ENCODE measurements around the gene PYGL.

PYGL gene

DNA sequence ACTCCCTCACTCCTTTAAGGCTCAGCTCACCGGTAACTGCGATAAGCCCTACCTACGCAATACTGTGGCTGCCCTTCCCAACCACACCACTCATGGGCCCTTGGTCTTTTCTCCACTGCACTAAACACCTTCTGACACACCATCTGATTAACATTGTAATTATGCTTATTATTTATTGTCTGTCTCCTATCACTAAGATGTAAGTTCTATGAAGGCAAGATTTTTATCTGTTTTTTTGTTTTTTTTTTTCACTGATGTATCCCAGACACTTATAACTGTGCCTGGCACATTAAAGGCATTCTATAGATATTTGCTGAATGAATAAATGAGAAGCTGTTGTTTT is 34.2 kb upstream of the PYGL start:
- Histone ChIP-seq H3K4me1 (ENCODE audit: control insufficient read depth, low read length) (peaks cover 15% of the 10 kb centered on the region), H3K36me3 (ENCODE audit: control insufficient read depth, low read length) (no peaks in the 10 kb centered on the region), H3F3A (ENCODE audit: control insufficient read depth, insufficient read depth) (no peaks in the 10 kb centered on the region), H4K20me1 (ENCODE audit: control insufficient read depth, insufficient read depth, low read depth, low read length) (no peaks in the 10 kb centered on the region), H3K79me2 (ENCODE audit: control insufficient read depth, low read length) (no peaks in the 10 kb centered on the region), H3K27me3 (ENCODE audit: control insufficient read depth, low read length) (no peaks in the 10 kb centered on the region), H3K4me2 (ENCODE audit: low read length) (no peak overlapping the region), H3K4me3 (ENCODE audit: low read length) (no peak overlapping the region), H3K9me2 (replicated peaks; ENCODE audit: control insufficient read depth, low read length) (no peaks in the 10 kb centered on the region), H3K27ac (ENCODE audit: low read depth, low read length) (no peak overlapping the region), H3K9me3 (ENCODE audit: control insufficient read depth, insufficient read depth, low read length) (no peaks in the 10 kb centered on the region)
- TF ChIP-seq, protein P1, sequence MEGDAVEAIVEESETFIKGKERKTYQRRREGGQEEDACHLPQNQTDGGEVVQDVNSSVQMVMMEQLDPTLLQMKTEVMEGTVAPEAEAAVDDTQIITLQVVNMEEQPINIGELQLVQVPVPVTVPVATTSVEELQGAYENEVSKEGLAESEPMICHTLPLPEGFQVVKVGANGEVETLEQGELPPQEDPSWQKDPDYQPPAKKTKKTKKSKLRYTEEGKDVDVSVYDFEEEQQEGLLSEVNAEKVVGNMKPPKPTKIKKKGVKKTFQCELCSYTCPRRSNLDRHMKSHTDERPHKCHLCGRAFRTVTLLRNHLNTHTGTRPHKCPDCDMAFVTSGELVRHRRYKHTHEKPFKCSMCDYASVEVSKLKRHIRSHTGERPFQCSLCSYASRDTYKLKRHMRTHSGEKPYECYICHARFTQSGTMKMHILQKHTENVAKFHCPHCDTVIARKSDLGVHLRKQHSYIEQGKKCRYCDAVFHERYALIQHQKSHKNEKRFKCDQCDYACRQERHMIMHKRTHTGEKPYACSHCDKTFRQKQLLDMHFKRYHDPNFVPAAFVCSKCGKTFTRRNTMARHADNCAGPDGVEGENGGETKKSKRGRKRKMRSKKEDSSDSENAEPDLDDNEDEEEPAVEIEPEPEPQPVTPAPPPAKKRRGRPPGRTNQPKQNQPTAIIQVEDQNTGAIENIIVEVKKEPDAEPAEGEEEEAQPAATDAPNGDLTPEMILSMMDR (IDR thresholded peaks at IDR 0.05; ENCODE audit: low read depth, low read length, poor library complexity, severe bottlenecking), result no peak
- no peak for TF ChIP-seq EZH2phosphoT487 (IDR thresholded peaks at IDR 0.05; ENCODE audit: borderline replicate concordance, low read length)

DNA sequence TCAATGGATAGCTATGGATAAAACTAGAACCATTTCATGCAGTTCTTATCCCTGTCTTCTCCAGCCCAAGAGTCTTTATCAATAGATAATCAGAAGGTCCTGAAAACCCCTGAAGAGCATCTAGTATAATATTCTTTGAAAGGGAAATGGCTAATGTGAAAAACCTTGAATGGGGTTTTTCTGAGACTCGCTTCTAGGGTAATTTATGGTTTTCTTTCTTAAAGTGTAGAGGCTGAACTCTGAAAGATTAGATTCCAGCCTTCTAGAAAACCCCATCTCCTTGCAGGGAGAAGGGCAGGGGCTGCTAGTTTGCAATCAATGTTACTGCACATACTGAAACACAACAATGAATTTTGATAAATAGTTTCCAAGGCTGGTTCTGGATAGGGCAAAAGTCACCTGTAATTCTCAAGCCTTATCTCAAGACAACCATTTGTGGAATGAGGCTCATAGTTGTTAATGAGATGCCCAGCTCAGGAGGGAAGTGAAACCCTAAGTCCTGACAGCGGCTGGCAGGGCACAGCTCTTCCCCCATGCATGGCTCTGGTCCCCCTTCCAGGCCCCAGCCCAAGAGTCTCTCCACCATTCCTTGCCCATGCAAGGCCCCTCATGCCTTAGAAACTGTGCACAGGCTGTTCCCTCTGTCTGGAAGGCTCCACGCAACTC is 33.7 kb upstream of the PYGL start:
- Histone ChIP-seq H3F3A (ENCODE audit: control insufficient read depth, insufficient read depth) (no peaks in the 10 kb centered on the region), H3K36me3 (ENCODE audit: control insufficient read depth, low read length) (no peaks in the 10 kb centered on the region), H3K4me2 (ENCODE audit: low read length) (no peak overlapping the region), H3K9me2 (replicated peaks; ENCODE audit: control insufficient read depth, low read length) (no peaks in the 10 kb centered on the region), H3K27me3 (ENCODE audit: control insufficient read depth, low read length) (no peaks in the 10 kb centered on the region), H4K20me1 (ENCODE audit: control insufficient read depth, insufficient read depth, low read depth, low read length) (no peaks in the 10 kb centered on the region), H3K9me3 (ENCODE audit: control insufficient read depth, insufficient read depth, low read length) (no peaks in the 10 kb centered on the region), H3K79me2 (ENCODE audit: control insufficient read depth, low read length) (no peaks in the 10 kb centered on the region), H3K27ac (ENCODE audit: low read depth, low read length) (no peak overlapping the region), H3K4me1 (ENCODE audit: control insufficient read depth, low read length) (peaks cover 15% of the 10 kb centered on the region), H3K4me3 (ENCODE audit: low read length) (no peak overlapping the region)
- TF ChIP-seq, protein P1 (IDR thresholded peaks at IDR 0.05; ENCODE audit: low read depth, low read length, poor library complexity, severe bottlenecking), result no peak
- TF ChIP-seq EZH2phosphoT487 (IDR thresholded peaks at IDR 0.05; ENCODE audit: borderline replicate concordance, low read length), result no peak

DNA sequence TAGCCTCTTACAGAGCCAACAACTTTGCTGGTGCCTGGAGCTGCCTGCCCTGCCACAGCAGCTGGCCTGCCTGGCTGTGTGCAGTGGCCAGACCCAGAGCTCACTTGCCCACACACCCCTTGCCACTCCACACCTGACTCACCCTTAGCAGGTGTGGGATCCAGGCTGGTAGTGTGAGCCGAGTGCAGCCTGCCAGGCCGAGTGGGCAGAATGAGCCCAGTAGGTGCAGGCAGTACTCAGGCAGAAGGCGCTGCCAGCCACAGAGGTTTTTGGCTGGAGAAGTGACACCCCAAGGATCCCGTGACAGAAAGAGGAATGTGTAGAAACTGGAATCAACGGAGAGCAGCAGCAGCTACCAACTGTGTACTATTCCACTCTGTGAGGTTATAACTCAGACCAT is 29.8 kb upstream of the PYGL start:
- Histone ChIP-seq H3K36me3 (ENCODE audit: control insufficient read depth, low read length) (no peaks in the 10 kb centered on the region), H3K4me3 (ENCODE audit: low read length) (no peak overlapping the region), H3K9me2 (replicated peaks; ENCODE audit: control insufficient read depth, low read length) (no peaks in the 10 kb centered on the region), H3K79me2 (ENCODE audit: control insufficient read depth, low read length) (no peaks in the 10 kb centered on the region), H3K27ac (ENCODE audit: low read depth, low read length) (no peak overlapping the region), H3K27me3 (ENCODE audit: control insufficient read depth, low read length) (no peaks in the 10 kb centered on the region), H3K4me2 (ENCODE audit: low read length) (no peak overlapping the region), H4K20me1 (ENCODE audit: control insufficient read depth, insufficient read depth, low read depth, low read length) (no peaks in the 10 kb centered on the region), H3F3A (ENCODE audit: control insufficient read depth, insufficient read depth) (no peaks in the 10 kb centered on the region), H3K4me1 (ENCODE audit: control insufficient read depth, low read length) (peaks cover 12% of the 10 kb centered on the region), H3K9me3 (ENCODE audit: control insufficient read depth, insufficient read depth, low read length) (no peaks in the 10 kb centered on the region)
- TF ChIP-seq EZH2phosphoT487 (IDR thresholded peaks at IDR 0.05; ENCODE audit: borderline replicate concordance, low read length), result no peak
- TF ChIP-seq, protein P1 (IDR thresholded peaks at IDR 0.05; ENCODE audit: low read depth, low read length, poor library complexity, severe bottlenecking), result no peak
